ENCODE data around the gene CALU. TPM values are rescaled to one million over a fixed set of nuclear protein-coding genes. Genes with fewer than 3 reads are reported as not detected.
A peak's percentile ranks its signal among the peaks of the same experiment; 100 is the strongest.

Gene CALU
- total RNA-seq, 2 donors from 2014 or later: 76.2 to 87.8 TPM

DNA sequence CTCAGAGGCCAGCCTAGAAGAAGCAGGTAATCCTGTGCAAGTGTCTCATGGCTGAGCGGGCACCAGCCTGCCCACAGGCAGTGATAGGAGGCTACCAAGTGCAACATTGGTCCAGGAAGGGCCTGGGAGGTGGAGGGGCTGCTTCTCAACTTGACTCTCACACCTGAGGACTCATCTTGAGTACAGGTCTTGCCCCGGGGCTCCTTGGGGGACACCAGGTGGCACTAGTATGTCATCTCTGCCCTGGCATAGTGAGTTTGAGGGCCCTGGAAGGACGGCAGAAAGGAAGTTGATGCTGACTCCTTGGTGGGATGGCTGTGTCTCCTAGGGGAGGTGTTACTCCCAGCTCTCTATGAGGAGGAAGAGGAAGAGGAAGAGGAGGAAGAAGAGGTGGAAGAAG is 54.9 kb downstream of the CALU start:
- Histone ChIP-seq H3K9me3 (no peaks in the 10 kb centered on the region), H3K4me3 (no peak overlapping the region), H3K36me3 (no peaks in the 10 kb centered on the region), H3K27ac (no peak overlapping the region), H3K4me1 (replicated peaks) (no peaks in the 10 kb centered on the region), H3K27me3 (replicated peaks; ENCODE audit: insufficient read depth) (no peaks in the 10 kb centered on the region)
- intact Hi-C loops (cut with DNase I): loop anchor here (5.0 kb wide), 2 partner anchors 33 to 37 kb away; no protein-coding TSS in a partner anchor
- DNase-seq (ENCODE audit: low spot score): no peak
- no peak for TF ChIP-seq POLR2AphosphoS5 (IDR thresholded peaks at IDR 0.05)
- TF ChIP-seq POLR2A (IDR thresholded peaks at IDR 0.05): no peak
- TF ChIP-seq, protein P1, sequence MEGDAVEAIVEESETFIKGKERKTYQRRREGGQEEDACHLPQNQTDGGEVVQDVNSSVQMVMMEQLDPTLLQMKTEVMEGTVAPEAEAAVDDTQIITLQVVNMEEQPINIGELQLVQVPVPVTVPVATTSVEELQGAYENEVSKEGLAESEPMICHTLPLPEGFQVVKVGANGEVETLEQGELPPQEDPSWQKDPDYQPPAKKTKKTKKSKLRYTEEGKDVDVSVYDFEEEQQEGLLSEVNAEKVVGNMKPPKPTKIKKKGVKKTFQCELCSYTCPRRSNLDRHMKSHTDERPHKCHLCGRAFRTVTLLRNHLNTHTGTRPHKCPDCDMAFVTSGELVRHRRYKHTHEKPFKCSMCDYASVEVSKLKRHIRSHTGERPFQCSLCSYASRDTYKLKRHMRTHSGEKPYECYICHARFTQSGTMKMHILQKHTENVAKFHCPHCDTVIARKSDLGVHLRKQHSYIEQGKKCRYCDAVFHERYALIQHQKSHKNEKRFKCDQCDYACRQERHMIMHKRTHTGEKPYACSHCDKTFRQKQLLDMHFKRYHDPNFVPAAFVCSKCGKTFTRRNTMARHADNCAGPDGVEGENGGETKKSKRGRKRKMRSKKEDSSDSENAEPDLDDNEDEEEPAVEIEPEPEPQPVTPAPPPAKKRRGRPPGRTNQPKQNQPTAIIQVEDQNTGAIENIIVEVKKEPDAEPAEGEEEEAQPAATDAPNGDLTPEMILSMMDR (IDR thresholded peaks at IDR 0.05): no peak
- WGBS: 67% methylated on average over 3 of the region's 3 CpGs

DNA sequence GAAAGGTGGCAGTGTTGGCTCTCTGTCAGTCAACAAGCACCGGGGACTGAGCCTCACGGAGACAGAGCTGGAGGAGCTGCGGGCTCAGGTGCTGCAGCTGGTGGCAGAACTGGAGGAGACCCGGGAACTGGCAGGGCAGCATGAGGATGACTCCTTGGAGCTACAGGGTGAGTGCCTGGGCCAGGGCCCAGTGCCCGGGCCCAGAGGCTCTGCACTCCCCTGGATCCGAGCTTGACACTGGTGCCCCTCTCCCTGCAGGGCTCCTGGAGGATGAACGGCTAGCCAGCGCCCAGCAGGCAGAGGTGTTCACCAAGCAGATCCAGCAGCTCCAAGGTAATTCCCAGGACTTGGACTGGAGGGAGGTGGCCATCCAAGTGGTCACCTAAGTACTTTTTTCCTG is 55.3 kb downstream of the CALU start:
- Histone ChIP-seq H3K9me3 (no peaks in the 10 kb centered on the region), H3K27ac (no peak overlapping the region), H3K36me3 (no peaks in the 10 kb centered on the region), H3K4me3 (no peak overlapping the region), H3K4me1 (replicated peaks) (no peaks in the 10 kb centered on the region), H3K27me3 (replicated peaks; ENCODE audit: insufficient read depth) (no peaks in the 10 kb centered on the region)
- 90% methylated on average over 8 of the region's 8 CpGs for WGBS
- DNase-seq (ENCODE audit: low spot score): no peak
- TF ChIP-seq, protein P1 (IDR thresholded peaks at IDR 0.05): no peak
- TF ChIP-seq POLR2AphosphoS5 (IDR thresholded peaks at IDR 0.05): no peak
- TF ChIP-seq POLR2A (IDR thresholded peaks at IDR 0.05): no peak
- intact Hi-C loops (cut with DNase I): loop anchor here (5.0 kb wide), 2 partner anchors 33 to 37 kb away; no protein-coding TSS in a partner anchor

GRCh38 chr7:128795129-128795528 is 56.0 kb downstream of the CALU start:
- Histone ChIP-seq H3K4me3 (no peak overlapping the region), H3K36me3 (no peaks in the 10 kb centered on the region), H3K27ac (no peak overlapping the region), H3K4me1 (replicated peaks) (no peaks in the 10 kb centered on the region), H3K9me3 (no peaks in the 10 kb centered on the region), H3K27me3 (replicated peaks; ENCODE audit: insufficient read depth) (no peaks in the 10 kb centered on the region)
- WGBS: 61% methylated on average over 4 of the region's 4 CpGs
- intact Hi-C loops (cut with DNase I): no loop called here
- TF ChIP-seq, protein P1 (IDR thresholded peaks at IDR 0.05): no peak
- no peak for TF ChIP-seq POLR2AphosphoS5 (IDR thresholded peaks at IDR 0.05)
- TF ChIP-seq POLR2A (IDR thresholded peaks at IDR 0.05): no peak
- no peak for DNase-seq (ENCODE audit: low spot score)

GRCh38 chr7:128796327-128796726 is 57.2 kb downstream of the CALU start:
- Histone ChIP-seq H3K27me3 (replicated peaks; ENCODE audit: insufficient read depth) (no peaks in the 10 kb centered on the region), H3K4me1 (replicated peaks) (no peaks in the 10 kb centered on the region), H3K36me3 (no peaks in the 10 kb centered on the region), H3K27ac (no peak overlapping the region), H3K4me3 (no peak overlapping the region), H3K9me3 (no peaks in the 10 kb centered on the region)
- DNase-seq (ENCODE audit: low spot score): no peak
- intact Hi-C loops (cut with DNase I): no loop called here
- 19% methylated on average over 5 of the region's 5 CpGs for WGBS
- no peak for TF ChIP-seq POLR2A (IDR thresholded peaks at IDR 0.05)
- peak; percentile 7 for TF ChIP-seq POLR2AphosphoS5 (IDR thresholded peaks at IDR 0.05)
- TF ChIP-seq, protein P1 (IDR thresholded peaks at IDR 0.05): no peak

GRCh38 chr7:128799451-128799850 is 60.3 kb downstream of the CALU start:
- Histone ChIP-seq H3K4me3 (no peak overlapping the region), H3K9me3 (no peaks in the 10 kb centered on the region), H3K4me1 (replicated peaks) (no peaks in the 10 kb centered on the region), H3K36me3 (no peaks in the 10 kb centered on the region), H3K27me3 (replicated peaks; ENCODE audit: insufficient read depth) (no peaks in the 10 kb centered on the region), H3K27ac (no peak overlapping the region)
- WGBS: 72% methylated on average over 2 of the region's 2 CpGs
- TF ChIP-seq POLR2AphosphoS5 (IDR thresholded peaks at IDR 0.05) (no peak), POLR2A (IDR thresholded peaks at IDR 0.05) (no peak)
- TF ChIP-seq, protein P1 (IDR thresholded peaks at IDR 0.05): no peak
- DNase-seq (ENCODE audit: low spot score): no peak
- intact Hi-C loops (cut with DNase I): no loop called here
